Right atrium auricular region (tissue), 2 donors: Measurements from ENCODE around the gene FATE1. TPM values are rescaled to one million over a fixed set of nuclear protein-coding genes. Genes with fewer than 3 reads are reported as not detected.

ENCODE experiments used
- DNase-seq: peaks from one replicate; pipeline ENCODE4 v3.0.0-alpha.2; 2019; ENCODE audit warnings: low spot score
- H3K27ac ChIP-seq, 2 donors: fragments of 200-600 bp; sonication (generic); 1 replicate in 1 of 2; 2 replicates in 1 of 2; pipeline ENCODE4 v1.5.1; 2016 to 2019
- H3K27me3 ChIP-seq, 2 donors: fragments of 200-600 bp; sonication (generic); one replicate each; pipeline versions ENCODE4 v1.5.1 to v1.6.0; 2017 to 2019
- H3K36me3 ChIP-seq: fragments of 200-600 bp; sonication (generic); one replicate; pipeline ENCODE4 v1.5.1; 2016
- H3K4me1 ChIP-seq, 2 donors: fragments of 200-600 bp; sonication (generic); one replicate each; pipeline versions ENCODE4 v1.5.1 to v1.6.0; 2017 to 2019
- H3K4me3 ChIP-seq, 2 donors: fragments of 200-600 bp; sonication (generic); 1 replicate in 1 of 2; 2 replicates in 1 of 2; pipeline ENCODE4 v1.5.1; 2017 to 2019; ENCODE audit warnings: mild to moderate bottlenecking in 1 of 2, moderate library complexity in 1 of 2
- H3K9me3 ChIP-seq, 2 donors: fragments of 200-600 bp; sonication (generic); one replicate each; pipeline ENCODE4 v1.5.1; 2019
- total RNA-seq, 2 donors: library from RNA; depleted of rRNA; stranded (reverse); fragments of >200 nt; gene quantifications; one replicate each; pipeline ENCODE4 v1.1.0, GENCODE V29; 2016
- TF ChIP-seq, protein P1 (sequence below), 2 donors: fragments of 200-600 bp; sonication (generic); IDR thresholded peaks; one replicate each; pipeline ENCODE4 v1.5.1; 2019; ENCODE audit warnings: antibody characterized with exemption in 2 of 2

The FATE1 gene
- total RNA-seq, 2 donors from 2014 or later = not detected

- TF ChIP-seq, protein P1, sequence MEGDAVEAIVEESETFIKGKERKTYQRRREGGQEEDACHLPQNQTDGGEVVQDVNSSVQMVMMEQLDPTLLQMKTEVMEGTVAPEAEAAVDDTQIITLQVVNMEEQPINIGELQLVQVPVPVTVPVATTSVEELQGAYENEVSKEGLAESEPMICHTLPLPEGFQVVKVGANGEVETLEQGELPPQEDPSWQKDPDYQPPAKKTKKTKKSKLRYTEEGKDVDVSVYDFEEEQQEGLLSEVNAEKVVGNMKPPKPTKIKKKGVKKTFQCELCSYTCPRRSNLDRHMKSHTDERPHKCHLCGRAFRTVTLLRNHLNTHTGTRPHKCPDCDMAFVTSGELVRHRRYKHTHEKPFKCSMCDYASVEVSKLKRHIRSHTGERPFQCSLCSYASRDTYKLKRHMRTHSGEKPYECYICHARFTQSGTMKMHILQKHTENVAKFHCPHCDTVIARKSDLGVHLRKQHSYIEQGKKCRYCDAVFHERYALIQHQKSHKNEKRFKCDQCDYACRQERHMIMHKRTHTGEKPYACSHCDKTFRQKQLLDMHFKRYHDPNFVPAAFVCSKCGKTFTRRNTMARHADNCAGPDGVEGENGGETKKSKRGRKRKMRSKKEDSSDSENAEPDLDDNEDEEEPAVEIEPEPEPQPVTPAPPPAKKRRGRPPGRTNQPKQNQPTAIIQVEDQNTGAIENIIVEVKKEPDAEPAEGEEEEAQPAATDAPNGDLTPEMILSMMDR (IDR thresholded peaks at IDR 0.05) = peak; percentile 68 to 87
- Histone ChIP-seq H3K27me3 (no peaks in the 10 kb centered on the region), H3K27ac (no peak overlapping the region), H3K4me1 (peaks cover 0 to 4% of the 10 kb centered on the region in 2 donors), H3K4me3 (no peak overlapping the region), H3K9me3 (no peaks in the 10 kb centered on the region), H3K36me3 (no peaks in the 10 kb centered on the region)
- peak; percentile 59 for DNase-seq
Observed at GRCh38 chrX:151753313-151754046, 37.6 kb downstream of the FATE1 start.

- Histone ChIP-seq H3K36me3 (no peaks in the 10 kb centered on the region), H3K27me3 (no peaks in the 10 kb centered on the region), H3K4me3 (no peak overlapping the region), H3K4me1 (peaks cover 0 to 4% of the 10 kb centered on the region in 2 donors), H3K27ac (no peak overlapping the region), H3K9me3 (no peaks in the 10 kb centered on the region)
- TF ChIP-seq, protein P1 (IDR thresholded peaks at IDR 0.05) = no peak
- DNase-seq = peak; percentile 47
Observed at GRCh38 chrX:151754047-151754429, 38.2 kb downstream of the FATE1 start.

DNA sequence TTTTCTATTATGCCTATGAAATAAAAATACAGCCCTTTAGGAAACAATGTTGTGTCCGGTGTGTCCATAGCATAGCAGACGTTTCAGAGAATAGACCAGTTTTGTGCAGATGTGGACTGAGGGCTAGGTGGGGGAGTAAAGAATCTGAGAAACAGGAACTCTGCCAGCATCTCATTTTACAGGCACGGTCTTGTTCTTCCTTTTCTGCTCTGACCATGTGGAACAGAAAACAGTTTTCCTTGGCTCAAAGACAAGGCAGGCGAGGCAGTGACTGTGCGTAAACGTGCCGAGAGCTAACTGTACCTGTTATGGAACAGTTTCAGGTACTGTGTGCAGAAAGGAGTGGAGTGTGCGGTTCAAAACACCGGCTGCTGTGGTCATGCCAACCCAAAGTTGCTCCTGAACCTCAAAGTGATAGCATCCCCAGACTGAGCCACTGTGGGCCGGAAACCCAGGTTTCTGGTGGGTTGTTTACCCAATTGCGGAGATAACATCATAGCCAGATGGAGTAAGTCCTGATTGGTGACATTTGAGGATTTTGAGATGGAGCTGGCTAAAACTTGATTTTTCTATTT is 38.9 kb downstream of the FATE1 start:
- no peak overlapping the region for H3K27ac ChIP-seq
- peaks cover 0 to 4% of the 10 kb centered on the region in 2 donors for H3K4me1 ChIP-seq
- no peaks in the 10 kb centered on the region for H3K36me3 ChIP-seq
- TF ChIP-seq, protein P1 (IDR thresholded peaks at IDR 0.05) = no peak
- H3K4me3 ChIP-seq = no peak overlapping the region
- DNase-seq = peak; percentile 18
- H3K9me3 ChIP-seq = no peaks in the 10 kb centered on the region
- no peaks in the 10 kb centered on the region for H3K27me3 ChIP-seq

- Histone ChIP-seq H3K9me3 (no peaks in the 10 kb centered on the region), H3K27me3 (no peaks in the 10 kb centered on the region), H3K36me3 (no peaks in the 10 kb centered on the region), H3K27ac (no peak overlapping the region), H3K4me3 (no peak overlapping the region), H3K4me1 (no peaks in the 10 kb centered on the region)
- TF ChIP-seq, protein P1 (IDR thresholded peaks at IDR 0.05) = no peak
- DNase-seq = no peak
Observed at GRCh38 chrX:151759041-151759708, 43.3 kb downstream of the FATE1 start.

DNA sequence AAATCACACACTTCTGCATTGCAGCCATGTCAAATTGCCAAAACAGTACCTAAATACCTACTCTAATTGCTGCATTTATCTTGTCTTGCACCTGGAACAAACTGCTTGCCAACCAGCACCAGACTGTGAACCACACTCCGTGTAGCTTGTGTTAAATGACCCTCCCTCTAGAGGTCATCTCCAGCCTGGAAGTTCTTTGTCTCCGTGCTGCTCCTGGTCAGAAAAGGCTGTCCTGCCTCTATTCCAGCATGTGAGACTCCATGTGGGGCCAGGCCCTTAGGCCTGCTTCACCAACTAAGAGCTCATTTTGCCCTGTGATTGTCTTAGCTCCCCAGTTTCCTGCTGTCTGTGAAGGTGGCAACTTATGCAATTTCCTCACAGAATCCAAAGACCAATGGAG is 47.0 kb downstream of the FATE1 start:
- Histone ChIP-seq H3K4me1 (no peaks in the 10 kb centered on the region), H3K27me3 (no peaks in the 10 kb centered on the region), H3K27ac (no peak overlapping the region), H3K9me3 (no peaks in the 10 kb centered on the region), H3K36me3 (no peaks in the 10 kb centered on the region), H3K4me3 (no peak overlapping the region)
- TF ChIP-seq, protein P1 (IDR thresholded peaks at IDR 0.05) = no peak
- DNase-seq = peak; percentile 5
